ENCODE data around the gene USH1C. TPM values are rescaled to one million over a fixed set of nuclear protein-coding genes. Genes with fewer than 3 reads are reported as not detected.

The USH1C gene
- total and polyA plus RNA-seq, 9 of the 15 experiments (the other 6 are each of a cell fraction or from before 2014, with no cell fraction given), result 0.04 TPM; not detected in 8

- no peak for TF ChIP-seq E4F1 (CRISPR knock-in tag; IDR thresholded peaks at IDR 0.05; ENCODE audit: borderline replicate concordance)
- TF ChIP-seq ETV6 (IDR thresholded peaks at IDR 0.05; ENCODE audit: borderline replicate concordance in 1 of 2, low read depth in 2 of 2, low read length in 1 of 2), result no peak
- TF ChIP-seq ETV6 (CRISPR knock-in tag; IDR thresholded peaks at IDR 0.05; ENCODE audit: borderline replicate concordance), result no peak
- TF ChIP-seq MIER1 (IDR thresholded peaks at IDR 0.05; ENCODE audit: low read depth), result no peak
Measured at GRCh38 chr11:17527628-17527995, 16.6 kb downstream of the USH1C start (continued).

- ATAC-seq (no peak), DNase-seq (ENCODE audit: extremely low read depth in 1 of 4, low spot score in 3 of 4) (no peak), FAIRE-seq (no peak)
- WGBS (ENCODE audit: insufficient coverage, low coverage, missing lambda C conversion rate), result 4% methylated on average over 11 of the region's 20 CpGs
- Histone ChIP-seq H3K4me1 (replicated peaks in 1 of 2; ENCODE audit: control insufficient read depth in 2 of 2, insufficient read depth in 2 of 2, low read length in 2 of 2) (peaks cover 0 to 5% of the 10 kb centered on the region in 2 experiments; a peak in 3 of 5 replicates), H3K9me1 (ENCODE audit: control insufficient read depth, insufficient read depth, low read length) (no peaks in the 10 kb centered on the region), H2AFZ (ENCODE audit: low read depth, low read length) (no peak overlapping the region), H3K9ac (ENCODE audit: insufficient read depth in 1 of 2, low read depth in 2 of 2, low read length in 2 of 2) (no peak overlapping the region), H4K20me1 (replicated peaks; ENCODE audit: control insufficient read depth, insufficient read depth, low read length) (peaks cover 3% of the 10 kb centered on the region; the same call in 1 of the 2 replicates), H3K27me3 (ENCODE audit: control insufficient read depth in 2 of 2, insufficient read depth in 2 of 2, low read length in 2 of 2) (peaks cover 22 to 80% of the 10 kb centered on the region in 2 experiments; a peak in 4 of 5 replicates), H3K9me3 (replicated peaks; ENCODE audit: control insufficient read depth, insufficient read depth, low read depth, low read length) (no peaks in the 10 kb centered on the region), H3K27ac (ENCODE audit: extremely low read depth, low read depth, low read length) (no peak overlapping the region), H3K4me3 (no peak overlapping the region), H3K4me2 (ENCODE audit: insufficient read depth, low read length) (no peak overlapping the region), H3K36me3 (ENCODE audit: control insufficient read depth, insufficient read depth, low read length) (no peaks in the 10 kb centered on the region), H3K79me2 (ENCODE audit: control insufficient read depth, insufficient read depth, low read length) (no peaks in the 10 kb centered on the region)
- POLR2A ChIA-PET, result interaction anchor here (0.6 to 1.3 kb wide), 2 partner anchors 16 to 156 kb away, joined by 4 read pairs; no protein-coding TSS in a partner anchor
- CTCF ChIA-PET (ENCODE audit: low intra/inter-chr PET ratio), result interaction anchor here (1.3 to 2.3 kb wide), 2 partner anchors 143 to 297 kb away, joined by 5 to 11 read pairs; no protein-coding TSS in a partner anchor
- in situ Hi-C loops (cut with MboI), result loop anchor here (10.0 kb wide), 2 partner anchors 132 to 292 kb away; no protein-coding TSS in a partner anchor
- BruUV-seq (replicated peaks), result no TSS peak
- intact Hi-C loops (cut with micrococcal nuclease), result no loop called here
- TF ChIP-seq KLF16 (IDR thresholded peaks at IDR 0.05) (no peak), PTRF (tag; IDR thresholded peaks at IDR 0.05) (no peak), FOS (IDR thresholded peaks at IDR 0.05; ENCODE audit: extremely low read depth, insufficient read length) (no peak), DMBX1 (CRISPR knock-in tag; IDR thresholded peaks at IDR 0.05; ENCODE audit: borderline replicate concordance) (no peak), NCOR1 (IDR thresholded peaks at IDR 0.05) (no peak), POLR3A (IDR thresholded peaks at IDR 0.05; ENCODE audit: borderline replicate concordance, extremely low read depth, insufficient read depth, insufficient read length) (no peak), BDP1 (IDR thresholded peaks at IDR 0.05; ENCODE audit: insufficient read depth, insufficient read length) (no peak), ZNF584 (CRISPR knock-in tag; IDR thresholded peaks at IDR 0.05; ENCODE audit: low read depth) (no peak), TEAD4 (IDR thresholded peaks at IDR 0.05; ENCODE audit: low read length) (no peak), TEAD4 (CRISPR knock-in tag; IDR thresholded peaks at IDR 0.05; ENCODE audit: borderline replicate concordance) (no peak), BHLHE40 (IDR thresholded peaks at IDR 0.05; ENCODE audit: low read length) (no peak), MNT (conservative IDR thresholded peaks at IDR 0.05) (no peak), ZNF263 (CRISPR knock-in tag; IDR thresholded peaks at IDR 0.05; ENCODE audit: borderline replicate concordance) (no peak)
Measured at GRCh38 chr11:17526931-17527627, 17.1 kb downstream of the USH1C start.
